ENCODE results near the gene PPP1R12B.
"Not testable (repeated sequence)": the region's sequence is repeated elsewhere in the genome, so short reads cannot be mapped to it uniquely, and the experiment has no call there.

PPP1R12B gene

GRCh38 chr1:202619505-202619904 is 271.0 kb downstream of the PPP1R12B start:
- ChIA-PET POLR2A (no interaction called here), CTCF (no interaction called here)
- Histone ChIP-seq H3K36me3 (ENCODE audit: control insufficient read depth in 2 of 2, insufficient read depth in 1 of 2, low read length in 2 of 2) (no peaks in the 10 kb centered on the region), H3K4me3 (ENCODE audit: low read depth, low read length) (no peak overlapping the region), H3K27ac (ENCODE audit: extremely low read depth, low read depth, low read length) (no peak overlapping the region), H3K4me1 (ENCODE audit: control insufficient read depth, insufficient read depth, low read length) (no peaks in the 10 kb centered on the region; the same call in 1 of the 2 replicates), H3K9me3 (ENCODE audit: control insufficient read depth, insufficient read depth, low read depth, low read length) (no peaks in the 10 kb centered on the region)
- TF ChIP-seq, protein P1, sequence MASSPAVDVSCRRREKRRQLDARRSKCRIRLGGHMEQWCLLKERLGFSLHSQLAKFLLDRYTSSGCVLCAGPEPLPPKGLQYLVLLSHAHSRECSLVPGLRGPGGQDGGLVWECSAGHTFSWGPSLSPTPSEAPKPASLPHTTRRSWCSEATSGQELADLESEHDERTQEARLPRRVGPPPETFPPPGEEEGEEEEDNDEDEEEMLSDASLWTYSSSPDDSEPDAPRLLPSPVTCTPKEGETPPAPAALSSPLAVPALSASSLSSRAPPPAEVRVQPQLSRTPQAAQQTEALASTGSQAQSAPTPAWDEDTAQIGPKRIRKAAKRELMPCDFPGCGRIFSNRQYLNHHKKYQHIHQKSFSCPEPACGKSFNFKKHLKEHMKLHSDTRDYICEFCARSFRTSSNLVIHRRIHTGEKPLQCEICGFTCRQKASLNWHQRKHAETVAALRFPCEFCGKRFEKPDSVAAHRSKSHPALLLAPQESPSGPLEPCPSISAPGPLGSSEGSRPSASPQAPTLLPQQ (tag by site-specific recombination; IDR thresholded peaks at IDR 0.05), result no peak
- TF ChIP-seq ZNF18 (tag by site-specific recombination; IDR thresholded peaks at IDR 0.05) (no peak), ZSCAN4 (tag by site-specific recombination; IDR thresholded peaks at IDR 0.05) (no peak), ZNF157 (tag by site-specific recombination; IDR thresholded peaks at IDR 0.05) (no peak), SP3 (tag by site-specific recombination; IDR thresholded peaks at IDR 0.05) (no peak)

DNA sequence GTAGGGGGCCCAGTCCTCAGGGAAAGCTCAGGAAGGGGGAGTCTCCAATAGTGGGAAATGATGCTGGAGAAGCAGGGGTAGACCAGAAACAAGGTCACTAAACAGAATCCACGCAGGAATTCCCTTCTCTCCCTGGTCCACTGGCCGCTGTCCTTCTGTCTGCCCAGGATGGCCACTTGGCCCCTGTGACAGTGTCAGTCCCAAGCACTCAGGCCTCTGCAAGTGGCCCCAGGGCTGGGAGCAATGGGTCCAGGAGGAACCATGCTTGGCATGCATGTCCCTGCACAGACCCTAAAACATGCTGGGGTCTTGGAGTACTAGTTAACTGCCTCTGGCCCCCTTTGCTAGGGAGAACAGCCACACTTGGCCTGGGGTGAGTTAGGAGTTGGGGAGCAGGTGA is 271.5 kb downstream of the PPP1R12B start:
- CTCF ChIA-PET, result interaction anchor here (1.1 kb wide), 1 partner anchor 97 kb away, joined by 4 read pairs; no protein-coding TSS in a partner anchor
- POLR2A ChIA-PET, result not testable (repeated sequence)

GRCh38 chr1:202621446-202621845 is 272.9 kb downstream of the PPP1R12B start:
- no peaks in the 10 kb centered on the region for H3K36me3 ChIP-seq (ENCODE audit: control insufficient read depth in 2 of 2, insufficient read depth in 1 of 2, low read length in 2 of 2)
- no peaks in the 10 kb centered on the region for H3K9me3 ChIP-seq (ENCODE audit: control insufficient read depth, insufficient read depth, low read depth, low read length)
- no peaks in the 10 kb centered on the region; the same call in 1 of the 2 replicates for H3K4me1 ChIP-seq (ENCODE audit: control insufficient read depth, insufficient read depth, low read length)
- no peak overlapping the region for H3K4me3 ChIP-seq (ENCODE audit: low read depth, low read length)
- no peak overlapping the region for H3K27ac ChIP-seq (ENCODE audit: extremely low read depth, low read depth, low read length)
- ChIA-PET CTCF (interaction anchor here (1.1 kb wide), 1 partner anchor 93 kb away, joined by 3 read pairs; no protein-coding TSS in a partner anchor), POLR2A (no interaction called here)
- TF ChIP-seq ZSCAN30 (tag by site-specific recombination; IDR thresholded peaks at IDR 0.05) (no peak), ZNF501 (tag by site-specific recombination; IDR thresholded peaks at IDR 0.05) (no peak), ZXDB (tag by site-specific recombination; IDR thresholded peaks at IDR 0.05) (no peak), TRIM28 (IDR thresholded peaks at IDR 0.05; ENCODE audit: borderline replicate concordance, low read length) (no peak), KLF7 (tag by site-specific recombination; IDR thresholded peaks at IDR 0.05; ENCODE audit: borderline replicate concordance) (no peak), ZBTB21 (tag by site-specific recombination; IDR thresholded peaks at IDR 0.05) (no peak), FEZF1 (tag by site-specific recombination; IDR thresholded peaks at IDR 0.05) (no peak), ZNF521 (tag by site-specific recombination; IDR thresholded peaks at IDR 0.05) (no peak), ZFP37 (tag by site-specific recombination; IDR thresholded peaks at IDR 0.05) (no peak), KLF9 (tag by site-specific recombination; IDR thresholded peaks at IDR 0.05; ENCODE audit: low read depth) (no peak), ZNF248 (tag by site-specific recombination; IDR thresholded peaks at IDR 0.05) (no peak), ZNF664 (tag by site-specific recombination; IDR thresholded peaks at IDR 0.05) (no peak), OSR2 (tag by site-specific recombination; IDR thresholded peaks at IDR 0.05) (no peak), ZNF792 (tag by site-specific recombination; IDR thresholded peaks at IDR 0.05) (no peak), HOXC10 (CRISPR knock-in tag; IDR thresholded peaks at IDR 0.05) (no peak), ZIC2 (tag by site-specific recombination; IDR thresholded peaks at IDR 0.05) (no peak)
- TF ChIP-seq, protein P2, sequence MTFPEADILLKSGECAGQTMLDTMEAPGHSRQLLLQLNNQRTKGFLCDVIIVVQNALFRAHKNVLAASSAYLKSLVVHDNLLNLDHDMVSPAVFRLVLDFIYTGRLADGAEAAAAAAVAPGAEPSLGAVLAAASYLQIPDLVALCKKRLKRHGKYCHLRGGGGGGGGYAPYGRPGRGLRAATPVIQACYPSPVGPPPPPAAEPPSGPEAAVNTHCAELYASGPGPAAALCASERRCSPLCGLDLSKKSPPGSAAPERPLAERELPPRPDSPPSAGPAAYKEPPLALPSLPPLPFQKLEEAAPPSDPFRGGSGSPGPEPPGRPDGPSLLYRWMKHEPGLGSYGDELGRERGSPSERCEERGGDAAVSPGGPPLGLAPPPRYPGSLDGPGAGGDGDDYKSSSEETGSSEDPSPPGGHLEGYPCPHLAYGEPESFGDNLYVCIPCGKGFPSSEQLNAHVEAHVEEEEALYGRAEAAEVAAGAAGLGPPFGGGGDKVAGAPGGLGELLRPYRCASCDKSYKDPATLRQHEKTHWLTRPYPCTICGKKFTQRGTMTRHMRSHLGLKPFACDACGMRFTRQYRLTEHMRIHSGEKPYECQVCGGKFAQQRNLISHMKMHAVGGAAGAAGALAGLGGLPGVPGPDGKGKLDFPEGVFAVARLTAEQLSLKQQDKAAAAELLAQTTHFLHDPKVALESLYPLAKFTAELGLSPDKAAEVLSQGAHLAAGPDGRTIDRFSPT (tag by site-specific recombination; IDR thresholded peaks at IDR 0.05), result no peak
- TF ChIP-seq, protein P3, sequence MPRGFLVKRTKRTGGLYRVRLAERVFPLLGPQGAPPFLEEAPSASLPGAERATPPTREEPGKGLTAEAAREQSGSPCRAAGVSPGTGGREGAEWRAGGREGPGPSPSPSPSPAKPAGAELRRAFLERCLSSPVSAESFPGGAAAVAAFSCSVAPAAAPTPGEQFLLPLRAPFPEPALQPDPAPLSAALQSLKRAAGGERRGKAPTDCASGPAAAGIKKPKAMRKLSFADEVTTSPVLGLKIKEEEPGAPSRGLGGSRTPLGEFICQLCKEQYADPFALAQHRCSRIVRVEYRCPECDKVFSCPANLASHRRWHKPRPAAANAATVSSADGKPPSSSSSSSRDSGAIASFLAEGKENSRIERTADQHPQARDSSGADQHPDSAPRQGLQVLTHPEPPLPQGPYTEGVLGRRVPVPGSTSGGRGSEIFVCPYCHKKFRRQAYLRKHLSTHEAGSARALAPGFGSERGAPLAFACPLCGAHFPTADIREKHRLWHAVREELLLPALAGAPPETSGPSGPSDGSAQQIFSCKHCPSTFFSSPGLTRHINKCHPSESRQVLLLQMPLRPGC (tag by site-specific recombination; IDR thresholded peaks at IDR 0.05), result no peak
- TF ChIP-seq, protein P4, sequence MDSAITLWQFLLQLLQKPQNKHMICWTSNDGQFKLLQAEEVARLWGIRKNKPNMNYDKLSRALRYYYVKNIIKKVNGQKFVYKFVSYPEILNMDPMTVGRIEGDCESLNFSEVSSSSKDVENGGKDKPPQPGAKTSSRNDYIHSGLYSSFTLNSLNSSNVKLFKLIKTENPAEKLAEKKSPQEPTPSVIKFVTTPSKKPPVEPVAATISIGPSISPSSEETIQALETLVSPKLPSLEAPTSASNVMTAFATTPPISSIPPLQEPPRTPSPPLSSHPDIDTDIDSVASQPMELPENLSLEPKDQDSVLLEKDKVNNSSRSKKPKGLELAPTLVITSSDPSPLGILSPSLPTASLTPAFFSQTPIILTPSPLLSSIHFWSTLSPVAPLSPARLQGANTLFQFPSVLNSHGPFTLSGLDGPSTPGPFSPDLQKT (IDR thresholded peaks at IDR 0.05; ENCODE audit: borderline replicate concordance, low read depth, low read length), result no peak

More for the DNA sequence above, 271.5 kb downstream of the PPP1R12B start:
- H3K27ac ChIP-seq (ENCODE audit: extremely low read depth, low read depth, low read length); H3K4me3 ChIP-seq (ENCODE audit: low read depth, low read length); H3K9me3 ChIP-seq (ENCODE audit: control insufficient read depth, insufficient read depth, low read depth, low read length); H3K4me1 ChIP-seq (ENCODE audit: control insufficient read depth, insufficient read depth, low read length); H3K36me3 ChIP-seq (ENCODE audit: control insufficient read depth in 2 of 2, insufficient read depth in 1 of 2, low read length in 2 of 2): not testable (repeated sequence)
